K562 (cell line): Measurements from ENCODE around the gene SLC7A8. TPM values are rescaled to one million over a fixed set of nuclear protein-coding genes. Genes with fewer than 3 reads are reported as not detected.

ENCODE experiments used
- BRD4 ChIP-seq: fragments of 200-600 bp; sonication (generic); IDR thresholded peaks from 2 replicates; pipeline ENCODE4 v1.6.1; 2017; ENCODE audit warnings: inconsistent platforms
- CBX2 ChIP-seq: fragments of 200-600 bp; sonication (generic); IDR thresholded peaks from one replicate; pipeline ENCODE4 v1.6.1; 2012; ENCODE audit warnings: mild to moderate bottlenecking, low read length, inconsistent platforms; ENCODE audit not compliant: insufficient read depth, poor library complexity, severe bottlenecking
- ELF4 ChIP-seq: fragments of 450-650 bp; formaldehyde crosslinking; IDR thresholded peaks from 2 replicates; pipeline ENCODE4 v1.4.0; 2022; ENCODE audit warnings: missing genetic modification characterization
- GABPB1 ChIP-seq: sonication (generic); formaldehyde crosslinking; IDR thresholded peaks from 2 replicates; pipeline ENCODE4 v1.8.0; 2022; ENCODE audit warnings: mild to moderate bottlenecking, missing genetic modification reagents
- HNRNPH1 ChIP-seq: fragments of 200-400 bp; formaldehyde crosslinking; optimal IDR thresholded peaks from 2 replicates; pipeline ENCODE3; 2017; ENCODE audit warnings: low read depth, mild to moderate bottlenecking, low read length, moderate library complexity
- IFI16 ChIP-seq: fragments of 250-450 bp; sonication (Bioruptor Pico); IDR thresholded peaks from 2 replicates; pipeline ENCODE4 v2.1.2; 2022; ENCODE audit warnings: mild to moderate bottlenecking, inconsistent platforms
- JUND ChIP-seq, 2 experiments: IDR thresholded peaks; 2 replicates in 1 of 2; 3 replicates in 1 of 2; pipeline ENCODE4 v1.6.1; 2011; ENCODE audit warnings: borderline replicate concordance in 2 of 2, low read depth in 2 of 2, low read length in 2 of 2, improper control_type of control experiment in 1 of 2, missing biosample characterization in 1 of 2, missing genetic modification characterization in 1 of 2, missing genetic modification reagents in 1 of 2
- MAZ ChIP-seq, 2 experiments: fragments of 450-650 bp in 1 of 2; sonication (generic) in 1 of 2; formaldehyde crosslinking; IDR thresholded peaks in 1 of 2; conservative IDR thresholded peaks in 1 of 2; 2 replicates each; pipeline versions ENCODE4 v1.4.0 to v1.5.0; 2020; ENCODE audit warnings: mild to moderate bottlenecking in 1 of 2, missing genetic modification reagents in 1 of 2
- SNIP1 ChIP-seq: fragments of 450-650 bp; IDR thresholded peaks from 2 replicates; pipeline ENCODE4 v1.7.1; 2017; ENCODE audit warnings: low read depth, mild to moderate bottlenecking
- SP1 ChIP-seq: sonication (generic); formaldehyde crosslinking; IDR thresholded peaks from 2 replicates; pipeline ENCODE4 v1.8.1; 2022; ENCODE audit warnings: mild to moderate bottlenecking, missing genetic modification reagents
- TAL1 ChIP-seq: fragments of 450-650 bp; IDR thresholded peaks from 2 replicates; pipeline ENCODE4 v1.6.1; 2016; ENCODE audit warnings: mild to moderate bottlenecking
- ZNF197 ChIP-seq: fragments of 200-800 bp; sonication (Bioruptor generic); IDR thresholded peaks from 2 replicates; pipeline ENCODE4 v1.6.1; 2016; ENCODE audit warnings: low read depth, missing genetic modification characterization, missing compliant biosample characterization
- ZNF347 ChIP-seq: fragments of 450-650 bp; formaldehyde crosslinking; IDR thresholded peaks from 2 replicates; pipeline ENCODE4 v1.4.0; 2020; ENCODE audit warnings: low read depth, mild to moderate bottlenecking, moderate library complexity
- ZNF644 ChIP-seq: fragments of 200-800 bp; sonication (Bioruptor generic); IDR thresholded peaks from 2 replicates; pipeline ENCODE4 v1.6.1; 2016; ENCODE audit warnings: low read depth, missing genetic modification characterization, missing compliant biosample characterization
- ZSCAN32 ChIP-seq: fragments of 450-650 bp; formaldehyde crosslinking; IDR thresholded peaks from 2 replicates; pipeline ENCODE4 v1.4.0; 2020; ENCODE audit warnings: mild to moderate bottlenecking, moderate library complexity
- polyA plus RNA-seq, 8 experiments: library from polyadenylated mRNA; depleted of rRNA in 4 of 8; stranded (reverse) in 5 of 8; unstranded in 3 of 8; fragments of >200 nt; fragmentation: Nextera tagmentation in 2 of 8; fragmentation: Illumina TruSeq in 1 of 8; extraction: Ambion mirVana in 2 of 8; extraction: Trizol in 1 of 8; gene quantifications; 2 replicates each; pipeline versions ENCODE4 v1.2.1 to v1.2.3, GENCODE V29; 2011 to 2014; ENCODE audit warnings: inconsistent platforms in 1 of 8, missing spikeins in 1 of 8
- total RNA-seq, 7 experiments: library from RNA; depleted of rRNA in 6 of 7; stranded (reverse); fragments of >200 nt in 6 of 7; fragmentation: Illumina TruSeq in 2 of 7; extraction: Trizol in 2 of 7; gene quantifications; 2 replicates each; pipeline versions ENCODE4 v1.2.1 to v1.2.3, GENCODE V29; 2011 to 2021; ENCODE audit warnings: low replicate concordance in 1 of 7
- TF ChIP-seq, protein P1 (sequence below): fragments of 200-800 bp; sonication (Bioruptor generic); IDR thresholded peaks from 2 replicates; pipeline ENCODE4 v1.6.1; 2017; ENCODE audit warnings: missing genetic modification characterization, missing compliant biosample characterization
- TF ChIP-seq, protein P2 (sequence below): fragments of 250-450 bp; sonication (Bioruptor Pico); IDR thresholded peaks from 2 replicates; pipeline ENCODE4 v1.5.0; 2021
- TF ChIP-seq, protein P3 (sequence below): fragments of 250-450 bp; sonication (Bioruptor Pico); IDR thresholded peaks from 2 replicates; pipeline ENCODE4 v1.9.0; 2021; ENCODE audit warnings: mild to moderate bottlenecking
- TF ChIP-seq, protein P4 (sequence below): sonication (generic); formaldehyde crosslinking; IDR thresholded peaks from 2 replicates; pipeline ENCODE4 v1.9.0; 2022; ENCODE audit warnings: mild to moderate bottlenecking, missing genetic modification reagents
- TF ChIP-seq, protein P5 (sequence below): IDR thresholded peaks from 2 replicates; pipeline ENCODE4 v1.6.1; 2011; ENCODE audit not compliant: insufficient read length; ENCODE audit errors: extremely low read depth
- TF ChIP-seq, protein P6 (sequence below): fragments of 200-800 bp; sonication (Bioruptor generic); IDR thresholded peaks from 2 replicates; pipeline ENCODE4 v1.6.1; 2017; ENCODE audit warnings: missing genetic modification characterization, missing compliant biosample characterization

SLC7A8 gene
- total and polyA plus RNA-seq, 9 of the 15 experiments (the other 6 are each of a cell fraction or from before 2014, with no cell fraction given) = 2.0 to 33.0 (median 6.0) TPM

DNA sequence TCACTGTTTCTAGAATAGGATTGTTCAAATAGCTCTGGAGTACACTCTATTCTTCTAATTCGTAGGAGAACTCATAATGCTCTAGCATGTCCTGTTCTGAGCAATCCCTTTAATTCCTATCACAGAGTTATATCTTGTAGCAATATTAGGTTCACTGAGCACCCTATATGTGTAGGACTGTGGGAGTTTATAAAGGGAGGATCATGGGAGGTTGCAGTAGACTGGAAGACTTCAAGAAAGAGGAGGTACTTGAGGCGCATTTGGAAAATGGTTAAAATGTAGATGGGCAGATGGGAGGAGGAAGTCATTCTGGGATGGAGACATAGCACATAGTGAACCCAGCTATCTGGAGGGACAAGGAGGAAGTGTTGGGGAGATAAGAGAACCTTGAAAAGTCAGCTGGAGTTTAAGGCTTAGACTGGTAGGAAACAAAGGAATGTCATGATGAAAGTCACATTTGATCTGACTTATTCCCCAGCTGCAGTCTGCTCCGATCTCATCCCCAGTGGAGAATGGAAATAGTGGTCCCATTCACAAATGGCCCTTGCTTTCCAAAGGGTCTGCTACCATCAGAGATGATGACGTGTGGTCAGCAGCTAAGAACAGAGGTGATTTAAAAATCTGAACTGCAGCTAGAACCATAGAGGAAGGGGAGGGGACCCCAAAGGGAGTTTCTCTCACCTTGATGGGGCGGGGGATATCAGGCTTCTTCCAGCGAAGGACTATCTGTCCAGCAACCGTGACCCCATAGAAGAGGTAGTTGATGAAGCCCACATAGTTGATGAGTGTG is 54.3 kb downstream of the SLC7A8 start (continued):
- TF ChIP-seq, protein P1, sequence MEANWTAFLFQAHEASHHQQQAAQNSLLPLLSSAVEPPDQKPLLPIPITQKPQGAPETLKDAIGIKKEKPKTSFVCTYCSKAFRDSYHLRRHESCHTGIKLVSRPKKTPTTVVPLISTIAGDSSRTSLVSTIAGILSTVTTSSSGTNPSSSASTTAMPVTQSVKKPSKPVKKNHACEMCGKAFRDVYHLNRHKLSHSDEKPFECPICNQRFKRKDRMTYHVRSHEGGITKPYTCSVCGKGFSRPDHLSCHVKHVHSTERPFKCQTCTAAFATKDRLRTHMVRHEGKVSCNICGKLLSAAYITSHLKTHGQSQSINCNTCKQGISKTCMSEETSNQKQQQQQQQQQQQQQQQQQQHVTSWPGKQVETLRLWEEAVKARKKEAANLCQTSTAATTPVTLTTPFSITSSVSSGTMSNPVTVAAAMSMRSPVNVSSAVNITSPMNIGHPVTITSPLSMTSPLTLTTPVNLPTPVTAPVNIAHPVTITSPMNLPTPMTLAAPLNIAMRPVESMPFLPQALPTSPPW (CRISPR knock-in tag) = no peak
- TF ChIP-seq, protein P2, sequence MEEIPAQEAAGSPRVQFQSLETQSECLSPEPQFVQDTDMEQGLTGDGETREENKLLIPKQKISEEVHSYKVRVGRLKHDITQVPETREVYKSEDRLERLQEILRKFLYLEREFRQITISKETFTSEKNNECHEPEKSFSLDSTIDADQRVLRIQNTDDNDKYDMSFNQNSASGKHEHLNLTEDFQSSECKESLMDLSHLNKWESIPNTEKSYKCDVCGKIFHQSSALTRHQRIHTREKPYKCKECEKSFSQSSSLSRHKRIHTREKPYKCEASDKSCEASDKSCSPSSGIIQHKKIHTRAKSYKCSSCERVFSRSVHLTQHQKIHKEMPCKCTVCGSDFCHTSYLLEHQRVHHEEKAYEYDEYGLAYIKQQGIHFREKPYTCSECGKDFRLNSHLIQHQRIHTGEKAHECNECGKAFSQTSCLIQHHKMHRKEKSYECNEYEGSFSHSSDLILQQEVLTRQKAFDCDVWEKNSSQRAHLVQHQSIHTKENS (CRISPR knock-in tag) = no peak
- peak; percentile 77 for TF ChIP-seq TAL1
- TF ChIP-seq, protein P3, sequence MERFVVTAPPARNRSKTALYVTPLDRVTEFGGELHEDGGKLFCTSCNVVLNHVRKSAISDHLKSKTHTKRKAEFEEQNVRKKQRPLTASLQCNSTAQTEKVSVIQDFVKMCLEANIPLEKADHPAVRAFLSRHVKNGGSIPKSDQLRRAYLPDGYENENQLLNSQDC = no peak
- TF ChIP-seq, protein P4, sequence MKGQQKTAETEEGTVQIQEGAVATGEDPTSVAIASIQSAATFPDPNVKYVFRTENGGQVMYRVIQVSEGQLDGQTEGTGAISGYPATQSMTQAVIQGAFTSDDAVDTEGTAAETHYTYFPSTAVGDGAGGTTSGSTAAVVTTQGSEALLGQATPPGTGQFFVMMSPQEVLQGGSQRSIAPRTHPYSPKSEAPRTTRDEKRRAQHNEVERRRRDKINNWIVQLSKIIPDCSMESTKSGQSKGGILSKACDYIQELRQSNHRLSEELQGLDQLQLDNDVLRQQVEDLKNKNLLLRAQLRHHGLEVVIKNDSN (CRISPR knock-in tag) = no peak
- TF ChIP-seq, protein P5, sequence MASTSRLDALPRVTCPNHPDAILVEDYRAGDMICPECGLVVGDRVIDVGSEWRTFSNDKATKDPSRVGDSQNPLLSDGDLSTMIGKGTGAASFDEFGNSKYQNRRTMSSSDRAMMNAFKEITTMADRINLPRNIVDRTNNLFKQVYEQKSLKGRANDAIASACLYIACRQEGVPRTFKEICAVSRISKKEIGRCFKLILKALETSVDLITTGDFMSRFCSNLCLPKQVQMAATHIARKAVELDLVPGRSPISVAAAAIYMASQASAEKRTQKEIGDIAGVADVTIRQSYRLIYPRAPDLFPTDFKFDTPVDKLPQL = no peak
- no peak for TF ChIP-seq GABPB1
- no peak for TF ChIP-seq IFI16 (CRISPR knock-in tag)
- TF ChIP-seq ZSCAN32 = no peak
- TF ChIP-seq, protein P6, sequence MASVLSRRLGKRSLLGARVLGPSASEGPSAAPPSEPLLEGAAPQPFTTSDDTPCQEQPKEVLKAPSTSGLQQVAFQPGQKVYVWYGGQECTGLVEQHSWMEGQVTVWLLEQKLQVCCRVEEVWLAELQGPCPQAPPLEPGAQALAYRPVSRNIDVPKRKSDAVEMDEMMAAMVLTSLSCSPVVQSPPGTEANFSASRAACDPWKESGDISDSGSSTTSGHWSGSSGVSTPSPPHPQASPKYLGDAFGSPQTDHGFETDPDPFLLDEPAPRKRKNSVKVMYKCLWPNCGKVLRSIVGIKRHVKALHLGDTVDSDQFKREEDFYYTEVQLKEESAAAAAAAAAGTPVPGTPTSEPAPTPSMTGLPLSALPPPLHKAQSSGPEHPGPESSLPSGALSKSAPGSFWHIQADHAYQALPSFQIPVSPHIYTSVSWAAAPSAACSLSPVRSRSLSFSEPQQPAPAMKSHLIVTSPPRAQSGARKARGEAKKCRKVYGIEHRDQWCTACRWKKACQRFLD (CRISPR knock-in tag) = peak; percentile 69; the same call in 1 of the 2 replicates
- no peak for TF ChIP-seq ZNF347 (CRISPR knock-in tag)
- no peak; the same call in 1 of the 2 replicates for TF ChIP-seq JUND (IDR thresholded peaks at IDR 0.05; ENCODE audit: borderline replicate concordance, low read depth, low read length)
- TF ChIP-seq JUND (tag; IDR thresholded peaks at IDR 0.05; ENCODE audit: borderline replicate concordance, low read depth, low read length) = peak; percentile 34; the same call in 1 of the 3 replicates
- no peak for TF ChIP-seq MAZ (CRISPR knock-in tag; conservative IDR thresholded peaks at IDR 0.05 in 1 of 2, IDR thresholded peaks at IDR 0.05 in 1 of 2)
- TF ChIP-seq ZNF644 (tag) = 0 out of 2 replicates have a peak, but pooled peaks have one; percentile 36
- peak; percentile 64; the same call in 1 of the 2 replicates for TF ChIP-seq ZNF197 (CRISPR knock-in tag)
- TF ChIP-seq CBX2 = no peak
- TF ChIP-seq BRD4 = no peak
- no peak for TF ChIP-seq SP1
- 0 out of 2 replicates have a peak, but pooled peaks have one; percentile 52 for TF ChIP-seq ELF4 (CRISPR knock-in tag)
- TF ChIP-seq HNRNPH1 = no peak
- TF ChIP-seq SNIP1 = no peak
